GM12864 (cell line): ENCODE results near the gene NFILZ.

Source experiments
- DNase-seq: peaks from one replicate; pipeline ENCODE4 v3.0.0-alpha.2; 2011; ENCODE audit warnings: low read depth
- H3K4me3 ChIP-seq: 2 replicates; pipeline ENCODE4 v1.5.1; 2011; ENCODE audit warnings: mild to moderate bottlenecking, low read depth, low read length, control low read depth
- CTCF ChIP-seq: IDR thresholded peaks from 2 replicates; pipeline ENCODE4 v1.5.1; 2011; ENCODE audit warnings: low read depth, mild to moderate bottlenecking, moderate library complexity, low read length, control low read depth, inconsistent platforms; ENCODE audit errors: missing control alignments

The NFILZ gene

GRCh38 chr19:8659905-8660304, 29.5 kb downstream of the NFILZ start:
- no peak for TF ChIP-seq CTCF
- no peak overlapping the region for H3K4me3 ChIP-seq

DNA sequence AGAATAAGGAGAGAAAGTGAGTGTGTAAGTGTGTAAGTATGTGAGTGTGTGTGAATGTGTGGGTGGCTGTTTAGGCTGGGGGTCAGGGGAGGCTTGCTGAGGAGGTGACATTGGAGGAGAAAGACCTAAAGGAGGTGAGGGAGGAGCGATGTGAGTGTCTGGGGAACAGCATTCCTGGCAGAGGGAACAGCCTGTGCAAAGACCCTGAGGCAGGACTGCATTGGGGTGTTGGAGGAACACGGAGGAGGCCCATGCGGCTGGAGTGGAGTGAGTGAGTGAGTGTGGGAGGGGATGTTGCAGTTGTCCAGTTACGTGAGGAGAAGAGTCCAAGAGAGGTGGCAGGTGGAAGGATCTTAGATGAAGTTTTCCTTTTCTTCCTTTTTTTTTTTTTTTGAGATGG, 31.8 kb downstream of the NFILZ start:
- TF ChIP-seq CTCF: no peak
- no peak for DNase-seq

More at GRCh38 chr19:8659905-8660304, 29.5 kb downstream of the NFILZ start:
- no peak for DNase-seq

DNA sequence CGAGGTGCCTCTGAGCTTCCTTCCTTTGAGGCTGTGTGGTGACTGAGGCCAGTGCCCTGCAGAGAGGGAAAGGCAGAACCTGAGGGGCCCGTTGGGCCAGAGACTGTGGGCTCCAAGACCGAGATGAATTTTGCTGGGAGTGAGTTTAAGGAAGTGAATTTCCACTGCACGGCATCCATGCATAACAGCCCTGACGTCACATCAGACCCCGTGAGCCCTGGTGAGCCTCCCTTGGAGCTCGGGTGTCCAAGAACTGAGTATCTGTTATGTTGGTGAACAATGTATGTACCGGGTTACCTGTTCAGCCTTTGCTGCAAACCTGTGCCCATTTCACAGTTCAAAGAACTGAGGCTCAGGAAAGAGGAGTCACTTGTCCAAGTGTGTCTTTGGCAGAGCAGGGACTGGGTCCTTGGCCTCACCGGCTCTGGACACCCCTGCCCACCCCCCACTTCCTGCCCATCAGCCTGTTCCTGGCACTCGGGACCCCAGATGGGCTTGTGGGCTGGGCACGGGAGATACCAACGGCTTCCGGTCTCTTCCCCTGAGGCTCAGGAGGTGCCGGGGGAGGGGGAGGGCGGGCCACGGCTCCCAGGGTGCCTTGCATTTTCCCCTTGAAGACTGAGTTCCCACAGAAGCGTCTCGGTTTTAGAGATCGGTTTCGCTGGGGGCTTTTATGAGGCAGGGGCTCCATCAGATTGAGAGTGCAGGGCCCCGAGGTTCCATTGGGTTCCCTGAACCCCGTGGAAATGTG, 33.7 kb downstream of the NFILZ start:
- H3K4me3 ChIP-seq: no peak overlapping the region
- no peak for TF ChIP-seq CTCF
- no peak for DNase-seq

More for the DNA sequence above, 31.8 kb downstream of the NFILZ start:
- H3K4me3 ChIP-seq: no peak overlapping the region

GRCh38 chr19:8664671-8665057, 34.2 kb downstream of the NFILZ start:
- DNase-seq: no peak

GRCh38 chr19:8665468-8666213, 35.2 kb downstream of the NFILZ start:
- no peak for DNase-seq
- no peak overlapping the region for H3K4me3 ChIP-seq

More at GRCh38 chr19:8664671-8665057, 34.2 kb downstream of the NFILZ start:
- H3K4me3 ChIP-seq: no peak overlapping the region
- no peak for TF ChIP-seq CTCF

DNA sequence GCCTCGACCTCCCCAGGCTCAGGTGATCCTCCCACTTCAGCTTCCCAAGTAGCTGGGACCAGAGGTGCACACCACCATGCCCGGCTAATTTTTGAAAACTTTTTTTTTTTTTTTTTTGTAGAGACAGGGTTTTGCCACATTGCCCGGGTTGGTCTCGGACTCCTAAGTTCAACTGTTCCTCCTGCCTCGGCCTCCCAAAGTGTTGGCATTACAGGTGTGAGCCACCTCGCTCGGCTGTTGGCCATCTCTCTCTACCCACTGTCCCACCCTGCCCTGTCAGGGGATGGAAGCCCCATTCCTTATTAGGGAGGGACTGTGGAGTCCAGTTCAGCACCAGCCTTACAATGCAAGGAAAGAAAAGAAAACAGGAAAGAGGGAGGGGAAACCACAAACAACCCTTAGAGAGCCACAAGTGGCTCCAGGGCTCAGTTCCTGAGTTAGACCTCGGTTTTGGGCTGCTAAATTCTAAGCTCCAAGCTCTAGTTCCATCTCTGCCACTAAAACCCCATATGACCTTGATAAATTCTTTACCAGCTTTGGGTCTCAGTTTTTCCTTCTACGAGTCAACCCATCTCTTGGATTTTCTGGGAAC, 36.5 kb downstream of the NFILZ start:
- no peak for DNase-seq
- TF ChIP-seq CTCF: no peak
- no peak overlapping the region for H3K4me3 ChIP-seq

More at GRCh38 chr19:8665468-8666213, 35.2 kb downstream of the NFILZ start:
- TF ChIP-seq CTCF: no peak
